ENCODE measurements around the gene FOXP3. TPM values are rescaled to one million over a fixed set of nuclear protein-coding genes. Genes with fewer than 3 reads are reported as not detected.

Gene FOXP3
- total RNA-seq, 1 experiment from 2014 or later, result 0.26 TPM

GRCh38 chrX:49250578-49250977, 13.9 kb downstream of the FOXP3 start:
- H3K27ac ChIP-seq (ENCODE audit: low read length), result no peak overlapping the region
- H3K9me3 ChIP-seq (ENCODE audit: control insufficient read depth, insufficient read depth, low read depth, low read length), result no peaks in the 10 kb centered on the region
- no peak for ATAC-seq
- TF ChIP-seq REST (IDR thresholded peaks at IDR 0.05; ENCODE audit: insufficient read depth in 1 of 2, low read depth in 2 of 2, low read length in 1 of 2) (no peak), POLR2AphosphoS5 (IDR thresholded peaks at IDR 0.05; ENCODE audit: low read depth, low read length) (no peak), SIN3A (IDR thresholded peaks at IDR 0.05; ENCODE audit: borderline replicate concordance, insufficient read depth, low read depth, low read length) (no peak), CTCF (IDR thresholded peaks at IDR 0.05) (no peak), TCF7L2 (IDR thresholded peaks at IDR 0.05; ENCODE audit: low read depth, low read length) (no peak)
- H3K36me3 ChIP-seq (ENCODE audit: control insufficient read depth, insufficient read depth, low read length), result no peaks in the 10 kb centered on the region
- H3K27me3 ChIP-seq (ENCODE audit: control insufficient read depth, insufficient read depth, low read length), result no peaks in the 10 kb centered on the region
- no peak overlapping the region for H3K4me3 ChIP-seq (ENCODE audit: low read depth in 2 of 2, low read length in 2 of 2)
- POLR2A ChIA-PET, result no interaction called here
- intact Hi-C loops (cut with micrococcal nuclease; ENCODE audit: unreplicated experiment) (no loop called here), in situ Hi-C loops (cut with HindIII; ENCODE audit: low pct_unique_long_range_greater_than_20kb, low sequenced_read_pairs) (no loop called here)
- CTCF ChIA-PET, result no interaction called here
- no TSS peak for BruUV-seq (replicated peaks)
- H3K4me1 ChIP-seq (ENCODE audit: control insufficient read depth, insufficient read depth, low read length), result no peaks in the 10 kb centered on the region
- no peak for DNase-seq (ENCODE audit: low read depth, low spot score)

GRCh38 chrX:49250066-49250465, 14.4 kb downstream of the FOXP3 start:
- ChIA-PET POLR2A (no interaction called here), CTCF (no interaction called here)
- Histone ChIP-seq H3K4me3 (ENCODE audit: low read depth in 2 of 2, low read length in 2 of 2) (no peak overlapping the region), H3K27ac (ENCODE audit: low read length) (no peak overlapping the region), H3K36me3 (ENCODE audit: control insufficient read depth, insufficient read depth, low read length) (no peaks in the 10 kb centered on the region), H3K27me3 (ENCODE audit: control insufficient read depth, insufficient read depth, low read length) (no peaks in the 10 kb centered on the region), H3K4me1 (ENCODE audit: control insufficient read depth, insufficient read depth, low read length) (no peaks in the 10 kb centered on the region), H3K9me3 (ENCODE audit: control insufficient read depth, insufficient read depth, low read depth, low read length) (no peaks in the 10 kb centered on the region)
- intact Hi-C loops (cut with micrococcal nuclease; ENCODE audit: unreplicated experiment), result no loop called here
- no peak for DNase-seq (ENCODE audit: low read depth, low spot score)
- BruUV-seq (replicated peaks), result no TSS peak
- in situ Hi-C loops (cut with HindIII; ENCODE audit: low pct_unique_long_range_greater_than_20kb, low sequenced_read_pairs), result no loop called here
- TF ChIP-seq TCF7L2 (IDR thresholded peaks at IDR 0.05; ENCODE audit: low read depth, low read length) (no peak), CTCF (IDR thresholded peaks at IDR 0.05) (no peak), SIN3A (IDR thresholded peaks at IDR 0.05; ENCODE audit: borderline replicate concordance, insufficient read depth, low read depth, low read length) (no peak), REST (IDR thresholded peaks at IDR 0.05; ENCODE audit: insufficient read depth in 1 of 2, low read depth in 2 of 2, low read length in 1 of 2) (no peak), POLR2AphosphoS5 (IDR thresholded peaks at IDR 0.05; ENCODE audit: low read depth, low read length) (no peak)
- no peak for ATAC-seq
